Chondrocyte (in vitro differentiated cells): ENCODE measurements around the gene SNAP47. TPM values are rescaled to one million over a fixed set of nuclear protein-coding genes. Genes with fewer than 3 reads are reported as not detected.

Source experiments
- DNase-seq: peaks from one replicate; pipeline ENCODE4 v3.0.0; 2021; ENCODE audit warnings: mixed read lengths, low spot score
- H3K27ac Mint-ChIP-seq: one replicate; pipeline ENCODE4 v1.8.0; 2021; ENCODE audit warnings: mild to moderate bottlenecking, moderate library complexity, mixed read lengths; ENCODE audit not compliant: unreplicated experiment
- H3K27me3 Mint-ChIP-seq: 2 replicates; pipeline ENCODE4 v1.8.0; 2021; ENCODE audit warnings: low read depth, mixed read lengths
- H3K36me3 Mint-ChIP-seq: 2 replicates; pipeline ENCODE4 v1.8.0; 2021; ENCODE audit warnings: low read depth, mixed read lengths
- H3K4me1 Mint-ChIP-seq: 2 replicates; pipeline ENCODE4 v1.8.0; 2021; ENCODE audit warnings: low read depth, mild to moderate bottlenecking, mixed read lengths
- H3K4me3 Mint-ChIP-seq: one replicate; pipeline ENCODE4 v1.8.0; 2021; ENCODE audit warnings: mild to moderate bottlenecking, moderate library complexity, mixed read lengths; ENCODE audit not compliant: unreplicated experiment
- H3K9me3 Mint-ChIP-seq: 2 replicates; pipeline ENCODE4 v1.8.0; 2021; ENCODE audit warnings: low read depth, mixed read lengths
- total RNA-seq: library from RNA; stranded (reverse); gene quantifications from 3 replicates; pipeline ENCODE4 v1.2.1, GENCODE V29; 2021
- TF ChIP-seq, protein P1 (sequence below): fragments of 200-600 bp; sonication (generic); IDR thresholded peaks from 2 replicates; pipeline ENCODE4 v1.5.0; 2021; ENCODE audit warnings: antibody characterized with exemption, mild to moderate bottlenecking, moderate library complexity

SNAP47 gene
- total RNA-seq, 1 donor from 2014 or later, result 22.5 TPM

GRCh38 chr1:227795732-227796131 lies 60.5 kb downstream of the SNAP47 start:
- no peak for DNase-seq
- Mint-ChIP-seq H3K36me3 (no peaks in the 10 kb centered on the region), H3K4me3 (no peak overlapping the region), H3K9me3 (no peaks in the 10 kb centered on the region), H3K27ac (no peak overlapping the region), H3K27me3 (peaks cover 20% of the 10 kb centered on the region), H3K4me1 (peaks cover 15% of the 10 kb centered on the region)
- TF ChIP-seq, protein P1, sequence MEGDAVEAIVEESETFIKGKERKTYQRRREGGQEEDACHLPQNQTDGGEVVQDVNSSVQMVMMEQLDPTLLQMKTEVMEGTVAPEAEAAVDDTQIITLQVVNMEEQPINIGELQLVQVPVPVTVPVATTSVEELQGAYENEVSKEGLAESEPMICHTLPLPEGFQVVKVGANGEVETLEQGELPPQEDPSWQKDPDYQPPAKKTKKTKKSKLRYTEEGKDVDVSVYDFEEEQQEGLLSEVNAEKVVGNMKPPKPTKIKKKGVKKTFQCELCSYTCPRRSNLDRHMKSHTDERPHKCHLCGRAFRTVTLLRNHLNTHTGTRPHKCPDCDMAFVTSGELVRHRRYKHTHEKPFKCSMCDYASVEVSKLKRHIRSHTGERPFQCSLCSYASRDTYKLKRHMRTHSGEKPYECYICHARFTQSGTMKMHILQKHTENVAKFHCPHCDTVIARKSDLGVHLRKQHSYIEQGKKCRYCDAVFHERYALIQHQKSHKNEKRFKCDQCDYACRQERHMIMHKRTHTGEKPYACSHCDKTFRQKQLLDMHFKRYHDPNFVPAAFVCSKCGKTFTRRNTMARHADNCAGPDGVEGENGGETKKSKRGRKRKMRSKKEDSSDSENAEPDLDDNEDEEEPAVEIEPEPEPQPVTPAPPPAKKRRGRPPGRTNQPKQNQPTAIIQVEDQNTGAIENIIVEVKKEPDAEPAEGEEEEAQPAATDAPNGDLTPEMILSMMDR, result no peak

GRCh38 chr1:227796359-227796915 lies 61.2 kb downstream of the SNAP47 start:
- no peak for DNase-seq

GRCh38 chr1:227797144-227797543 lies 61.9 kb downstream of the SNAP47 start:
- TF ChIP-seq, protein P1, result no peak
- no peak overlapping the region for H3K4me3 Mint-ChIP-seq
- H3K4me1 Mint-ChIP-seq, result peaks cover 15% of the 10 kb centered on the region
- no peaks in the 10 kb centered on the region for H3K9me3 Mint-ChIP-seq
- no peaks in the 10 kb centered on the region for H3K36me3 Mint-ChIP-seq
- H3K27ac Mint-ChIP-seq, result no peak overlapping the region
- DNase-seq, result no peak
- H3K27me3 Mint-ChIP-seq, result peaks cover 26% of the 10 kb centered on the region

More at GRCh38 chr1:227796359-227796915, 61.2 kb downstream of the SNAP47 start:
- no peak overlapping the region for H3K4me3 Mint-ChIP-seq
- no peaks in the 10 kb centered on the region for H3K9me3 Mint-ChIP-seq
- TF ChIP-seq, protein P1, result no peak
- no peak overlapping the region for H3K27ac Mint-ChIP-seq
- H3K27me3 Mint-ChIP-seq, result peaks cover 22% of the 10 kb centered on the region
- no peaks in the 10 kb centered on the region for H3K36me3 Mint-ChIP-seq
- peaks cover 15% of the 10 kb centered on the region for H3K4me1 Mint-ChIP-seq

GRCh38 chr1:227797625-227798024 lies 62.4 kb downstream of the SNAP47 start:
- no peak overlapping the region for H3K27ac Mint-ChIP-seq
- no peaks in the 10 kb centered on the region for H3K36me3 Mint-ChIP-seq
- no peaks in the 10 kb centered on the region for H3K9me3 Mint-ChIP-seq
- TF ChIP-seq, protein P1, result no peak
- DNase-seq, result no peak
- peaks cover 15% of the 10 kb centered on the region for H3K4me1 Mint-ChIP-seq
- peaks cover 28% of the 10 kb centered on the region for H3K27me3 Mint-ChIP-seq
- no peak overlapping the region for H3K4me3 Mint-ChIP-seq

GRCh38 chr1:227798078-227798802 lies 63.0 kb downstream of the SNAP47 start:
- DNase-seq, result no peak
- peaks cover 2% of the 10 kb centered on the region for H3K36me3 Mint-ChIP-seq
- H3K9me3 Mint-ChIP-seq, result peaks cover 6% of the 10 kb centered on the region
- TF ChIP-seq, protein P1, result no peak
- no peak overlapping the region for H3K4me3 Mint-ChIP-seq
- H3K27ac Mint-ChIP-seq, result no peak overlapping the region
- H3K4me1 Mint-ChIP-seq, result peaks cover 15% of the 10 kb centered on the region
- H3K27me3 Mint-ChIP-seq, result peaks cover 31% of the 10 kb centered on the region
